Umbilical cord (tissue), 2 donors: ENCODE measurements around the gene GATAD2A. TPM values are rescaled to one million over a fixed set of nuclear protein-coding genes. Genes with fewer than 3 reads are reported as not detected.

Experiments used
- DNase-seq: peaks from one replicate; pipeline ENCODE4 v3.0.0-alpha.2; 2015; ENCODE audit warnings: low spot score
- total RNA-seq: library from RNA; depleted of rRNA; stranded (reverse); fragments of >200 nt; gene quantifications from one replicate; pipeline ENCODE4 v1.2.3, GENCODE V29; 2014; ENCODE audit warnings: low replicate concordance; ENCODE audit not compliant: insufficient read depth

The GATAD2A gene
- total RNA-seq, 1 donor from 2014 or later = 10.4 TPM

DNA sequence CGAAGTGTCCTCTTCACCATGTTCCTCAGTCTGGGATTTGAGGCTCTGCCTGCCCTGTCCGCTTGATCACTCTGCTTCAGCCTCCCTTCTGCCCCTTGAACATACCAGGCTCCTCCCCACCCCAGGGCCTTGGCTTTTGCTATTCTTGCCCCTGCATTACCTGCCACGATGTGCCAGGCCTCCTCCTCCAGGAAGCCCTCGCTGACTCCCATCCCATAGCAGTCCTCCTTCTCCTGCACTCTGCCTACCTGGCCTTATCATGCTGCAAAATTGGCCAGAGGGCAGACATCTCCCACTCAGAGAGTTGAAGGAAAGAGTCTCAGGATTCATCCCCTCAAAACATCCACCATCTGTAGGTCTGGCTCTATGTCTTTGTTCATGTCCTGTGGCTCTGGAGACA lies 125.4 kb downstream of the GATAD2A start:
- no peak for DNase-seq

DNA sequence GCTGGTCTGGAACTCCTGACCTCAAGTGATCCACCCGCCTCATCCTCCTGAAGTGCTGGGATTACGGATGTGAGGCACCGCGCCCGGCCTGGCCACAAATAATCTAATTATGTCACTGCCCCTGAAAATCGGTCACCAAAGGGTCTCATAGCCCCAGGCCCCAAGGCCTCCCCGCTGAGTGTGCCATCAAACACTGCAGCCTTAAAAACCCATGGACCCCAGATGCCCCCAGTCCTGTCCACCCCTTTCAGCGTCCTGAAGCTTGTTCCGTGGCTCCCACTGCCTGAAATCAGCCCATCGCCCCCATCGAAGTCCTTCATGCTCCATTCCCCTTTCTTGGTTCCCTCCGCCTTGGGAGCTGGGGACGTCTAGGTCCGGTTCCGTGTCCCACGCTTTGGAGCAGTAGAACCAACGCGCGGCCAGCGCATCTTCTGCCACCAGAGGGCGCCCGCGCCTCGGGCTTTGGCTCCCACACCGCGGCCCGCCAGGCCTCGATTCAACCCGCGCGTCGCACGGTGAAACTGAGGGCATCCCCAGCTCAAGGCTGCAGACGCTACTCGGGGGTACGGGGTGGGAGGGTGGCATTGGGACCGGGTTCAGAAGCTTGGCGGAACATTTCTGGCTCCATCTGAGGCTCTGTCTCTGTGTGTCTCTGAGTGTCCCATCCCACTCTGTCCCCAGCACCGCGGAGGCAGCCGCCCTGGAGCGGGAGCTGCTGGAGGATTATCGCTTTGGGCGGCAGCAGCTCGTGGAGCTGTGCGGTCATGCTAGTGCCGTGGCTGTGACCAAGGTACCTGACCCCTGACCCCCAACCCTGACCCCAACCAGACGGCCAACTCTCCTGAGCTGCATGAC lies 126.7 kb downstream of the GATAD2A start:
- DNase-seq = peak; percentile 66

DNA sequence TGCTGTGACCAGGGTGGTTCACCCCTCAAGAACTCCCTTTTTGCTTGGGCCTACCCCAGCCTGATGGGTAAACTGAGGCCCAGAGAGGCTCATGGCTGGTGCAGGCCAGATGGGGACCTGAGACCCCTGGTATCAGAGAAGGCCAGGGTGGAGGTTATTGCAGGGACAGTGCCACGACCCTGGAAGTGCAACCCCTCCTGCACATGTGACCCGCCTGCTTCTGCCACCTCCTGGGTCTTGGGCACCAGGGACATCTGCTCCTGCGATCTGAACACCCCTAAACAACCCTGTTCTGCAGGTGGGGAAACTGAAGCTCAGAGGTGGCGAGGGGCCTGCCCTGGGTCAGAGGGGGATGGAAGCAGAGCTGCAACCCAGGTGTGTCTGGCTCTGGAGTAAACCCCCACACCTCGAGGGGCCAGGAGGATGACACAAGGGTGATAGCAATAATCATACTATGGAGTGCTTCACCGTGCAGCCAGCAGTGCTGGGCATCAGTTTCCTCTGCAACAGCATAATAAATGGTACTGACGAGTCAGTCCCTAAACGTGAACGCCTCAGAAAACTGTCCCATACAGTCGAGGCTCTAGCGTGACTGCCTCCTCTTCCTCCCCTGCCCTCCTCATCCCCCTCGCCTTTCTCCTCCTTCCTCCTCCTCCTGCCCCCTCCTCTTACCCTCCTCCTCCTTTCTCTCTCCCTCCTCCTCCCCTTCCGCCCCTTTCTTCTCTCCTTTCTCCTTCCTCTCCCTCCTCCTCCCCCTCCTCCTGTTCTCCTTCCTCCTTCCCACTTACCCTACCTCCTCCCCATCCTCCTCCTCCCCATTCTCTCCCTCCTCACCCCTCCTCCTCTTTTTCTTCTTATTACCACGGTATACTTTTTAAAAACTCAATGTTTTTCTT lies 127.6 kb downstream of the GATAD2A start:
- DNase-seq = no peak

- no peak for DNase-seq
These were observed 128.4 kb downstream of the GATAD2A start for GRCh38 chr19:19533841-19534240.

- DNase-seq = no peak
These were observed 129.2 kb downstream of the GATAD2A start for GRCh38 chr19:19534556-19535265.

DNA sequence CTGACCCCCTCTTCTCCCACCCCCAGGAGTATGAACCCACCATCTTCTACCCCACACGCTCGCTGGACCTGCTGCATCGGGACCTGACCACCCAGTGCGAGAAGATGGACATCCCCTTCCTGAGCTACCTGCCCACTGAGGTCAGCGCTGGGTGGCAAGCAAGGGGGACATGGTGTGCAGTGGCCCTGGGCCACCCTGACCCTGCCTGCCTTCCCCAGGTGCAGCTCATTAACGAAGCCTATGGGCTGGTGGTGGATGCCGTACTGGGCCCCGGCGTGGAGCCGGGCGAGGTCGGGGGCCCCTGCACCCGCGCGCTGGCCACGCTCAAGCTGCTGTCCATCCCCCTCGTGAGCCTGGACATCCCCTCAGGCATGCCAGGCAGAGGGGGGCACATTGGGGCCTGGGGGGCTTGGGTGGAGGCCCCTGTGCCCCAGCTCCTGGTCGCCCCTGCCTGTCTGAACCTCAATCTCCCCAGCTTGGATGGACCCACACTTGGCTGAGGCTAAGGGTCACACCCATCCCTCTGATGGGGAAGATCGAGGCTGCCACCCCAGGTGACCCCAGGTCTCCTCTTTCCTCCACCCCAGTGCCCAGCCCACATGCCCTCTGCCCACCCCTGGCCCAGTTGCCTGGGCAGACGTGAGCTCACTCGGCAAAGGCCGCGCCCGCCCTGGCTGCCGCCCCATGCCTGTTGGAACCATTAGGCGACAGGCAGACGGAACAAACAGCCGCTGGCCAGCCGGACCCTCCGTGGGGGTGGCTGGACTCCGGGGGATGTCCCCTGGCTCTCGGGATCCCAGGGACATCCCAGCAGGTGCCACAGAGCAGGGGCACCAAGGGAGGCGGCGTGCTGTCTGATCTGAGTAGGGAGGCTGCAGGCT lies 130.1 kb downstream of the GATAD2A start:
- DNase-seq = no peak

DNA sequence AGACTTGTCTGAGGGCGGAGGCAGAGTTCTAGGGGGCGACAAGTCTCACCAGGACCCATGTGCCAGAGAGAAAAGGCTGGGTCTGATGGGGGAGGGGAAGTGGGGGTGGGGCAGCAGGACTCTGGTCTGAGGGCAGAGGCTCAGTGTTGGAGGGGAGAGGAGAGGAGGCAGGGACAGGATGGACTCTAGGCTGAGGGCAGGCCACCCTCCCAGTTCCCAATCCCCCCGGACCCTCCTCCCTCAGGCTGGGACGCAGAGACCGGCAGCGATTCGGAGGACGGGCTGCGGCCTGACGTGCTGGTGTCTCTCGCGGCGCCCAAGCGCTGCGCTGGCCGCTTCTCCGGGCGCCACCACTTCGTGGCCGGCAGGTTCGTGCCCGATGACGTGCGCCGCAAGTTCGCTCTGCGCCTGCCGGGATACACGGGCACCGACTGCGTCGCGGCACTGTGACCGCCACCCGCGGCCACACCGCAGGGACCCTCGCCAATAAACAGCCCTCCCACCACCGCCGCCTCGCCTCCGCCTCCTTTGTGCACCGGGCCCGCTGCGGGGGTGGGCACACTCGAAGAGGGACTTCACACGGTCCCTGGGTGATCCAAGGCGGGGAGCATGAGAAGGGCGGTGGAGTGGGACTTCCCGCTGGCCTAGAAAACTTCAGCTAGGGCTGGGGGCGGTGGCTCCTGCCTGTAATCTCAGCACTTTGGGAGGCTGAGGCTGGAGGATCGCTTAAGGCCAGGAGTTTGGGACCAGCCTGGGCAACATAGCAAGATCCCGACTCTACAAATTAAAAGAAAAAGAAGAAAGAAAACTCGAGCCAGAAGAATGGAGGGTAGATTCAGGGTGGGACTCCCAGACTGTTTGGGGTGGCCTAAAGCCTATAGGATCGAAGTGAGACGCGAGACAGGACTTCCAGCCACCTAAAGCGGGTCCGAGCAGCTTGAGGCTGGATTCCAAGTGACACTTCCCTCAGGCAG lies 131.9 kb downstream of the GATAD2A start:
- DNase-seq = no peak

DNA sequence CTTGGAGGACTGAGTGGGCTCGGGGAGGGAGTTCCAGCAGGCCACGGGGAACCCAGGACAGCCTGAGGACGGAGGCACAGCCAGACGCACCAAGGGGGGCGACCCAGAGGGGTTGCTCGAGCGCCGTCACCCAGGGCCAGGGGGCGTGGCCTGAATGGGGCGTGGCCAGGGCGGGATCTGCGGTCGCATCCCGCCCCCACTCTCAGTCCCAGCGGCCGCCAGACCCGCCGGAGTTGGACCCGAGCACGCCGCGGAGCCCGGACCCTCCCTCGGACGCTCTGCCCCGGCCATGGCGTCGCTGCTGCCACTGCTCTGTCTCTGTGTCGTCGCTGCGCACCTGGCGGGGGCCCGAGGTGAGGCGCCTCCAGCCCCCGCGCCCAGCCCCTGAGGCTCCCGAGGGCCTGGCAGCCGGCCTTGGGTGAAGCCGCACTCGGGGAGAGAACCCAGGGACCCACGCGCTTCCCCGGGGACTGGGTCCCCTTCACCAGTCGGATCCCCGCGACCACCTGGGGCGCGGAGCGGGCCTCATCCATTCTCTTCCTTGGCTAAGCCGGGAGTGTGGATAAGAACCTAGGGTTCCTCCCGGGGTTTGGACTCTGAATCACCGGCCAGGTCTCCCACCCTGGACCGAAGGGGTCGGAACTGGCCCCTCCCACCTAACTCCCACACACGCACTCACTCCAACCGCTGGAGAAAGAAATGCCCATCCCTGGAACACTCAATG lies 132.7 kb downstream of the GATAD2A start, which contains the start of gene CILP2:
Gene CILP2 (plus strand): TSS at position 205 of the 724 bp plus-strand sequence. CDS start 85 bp downstream, at position 290.
- DNase-seq = no peak

DNA sequence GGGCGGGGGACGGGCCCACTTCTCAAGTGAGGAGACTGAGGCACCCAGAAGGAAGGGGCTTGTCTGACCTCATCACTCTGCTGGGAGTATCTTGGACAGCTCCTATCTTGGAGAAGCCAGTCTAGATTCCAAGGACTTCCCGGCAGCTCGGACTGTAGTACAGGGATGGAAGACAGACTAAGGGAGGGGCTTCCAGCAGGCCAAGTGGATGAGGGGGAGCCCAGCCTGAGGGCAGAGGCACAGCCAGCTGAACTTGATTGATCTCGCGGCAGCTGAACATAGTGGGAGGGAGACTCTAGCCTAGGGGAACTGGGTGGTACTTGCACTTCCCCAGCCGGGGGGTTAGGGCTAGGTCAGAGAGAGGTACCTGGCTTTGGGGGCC lies 133.3 kb downstream of the GATAD2A start:
- DNase-seq = no peak

DNA sequence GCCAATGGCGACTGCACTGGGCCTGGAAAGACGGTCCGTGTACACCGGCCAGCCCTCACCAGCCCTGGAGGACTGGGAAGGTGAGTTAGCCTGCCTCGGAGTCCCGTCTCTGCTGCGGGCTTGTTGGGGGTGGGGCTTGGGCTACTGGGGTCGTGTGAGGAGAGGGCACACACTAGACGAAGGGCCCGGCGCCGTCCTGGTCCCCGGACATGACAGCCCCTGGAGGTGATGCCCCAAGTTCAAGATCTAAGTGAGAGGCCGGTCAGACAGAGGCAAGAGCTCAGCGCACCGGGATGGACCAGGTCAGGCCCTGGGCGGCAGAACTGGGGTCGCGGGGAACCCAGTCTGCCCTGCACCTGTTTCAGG lies 134.2 kb downstream of the GATAD2A start:
- DNase-seq = no peak

DNA sequence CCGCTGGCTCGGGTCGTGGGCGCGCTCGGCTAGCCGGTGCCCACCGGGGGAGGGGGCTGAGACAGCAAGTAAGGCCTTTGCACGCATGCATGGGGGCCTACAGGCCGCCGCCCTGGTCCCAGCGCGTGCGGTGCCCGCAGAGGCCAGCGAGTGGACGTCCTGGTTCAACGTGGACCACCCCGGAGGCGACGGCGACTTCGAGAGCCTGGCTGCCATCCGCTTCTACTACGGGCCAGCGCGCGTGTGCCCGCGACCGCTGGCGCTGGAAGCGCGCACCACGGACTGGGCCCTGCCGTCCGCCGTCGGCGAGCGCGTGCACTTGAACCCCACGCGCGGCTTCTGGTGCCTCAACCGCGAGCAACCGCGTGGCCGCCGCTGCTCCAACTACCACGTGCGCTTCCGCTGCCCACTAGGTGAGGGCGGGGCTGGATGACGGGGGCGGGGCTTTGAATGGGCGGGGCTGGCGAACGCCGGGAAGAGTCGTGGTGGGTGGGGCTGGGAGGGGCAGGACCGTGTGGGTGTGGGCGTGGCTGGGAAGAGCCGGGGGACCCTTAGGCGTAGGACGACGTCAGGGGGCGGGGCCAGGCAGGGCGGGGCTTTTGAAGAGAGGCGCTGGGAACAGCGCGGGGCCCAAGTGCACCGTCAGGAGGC lies 134.7 kb downstream of the GATAD2A start:
- peak; percentile 54 for DNase-seq

DNA sequence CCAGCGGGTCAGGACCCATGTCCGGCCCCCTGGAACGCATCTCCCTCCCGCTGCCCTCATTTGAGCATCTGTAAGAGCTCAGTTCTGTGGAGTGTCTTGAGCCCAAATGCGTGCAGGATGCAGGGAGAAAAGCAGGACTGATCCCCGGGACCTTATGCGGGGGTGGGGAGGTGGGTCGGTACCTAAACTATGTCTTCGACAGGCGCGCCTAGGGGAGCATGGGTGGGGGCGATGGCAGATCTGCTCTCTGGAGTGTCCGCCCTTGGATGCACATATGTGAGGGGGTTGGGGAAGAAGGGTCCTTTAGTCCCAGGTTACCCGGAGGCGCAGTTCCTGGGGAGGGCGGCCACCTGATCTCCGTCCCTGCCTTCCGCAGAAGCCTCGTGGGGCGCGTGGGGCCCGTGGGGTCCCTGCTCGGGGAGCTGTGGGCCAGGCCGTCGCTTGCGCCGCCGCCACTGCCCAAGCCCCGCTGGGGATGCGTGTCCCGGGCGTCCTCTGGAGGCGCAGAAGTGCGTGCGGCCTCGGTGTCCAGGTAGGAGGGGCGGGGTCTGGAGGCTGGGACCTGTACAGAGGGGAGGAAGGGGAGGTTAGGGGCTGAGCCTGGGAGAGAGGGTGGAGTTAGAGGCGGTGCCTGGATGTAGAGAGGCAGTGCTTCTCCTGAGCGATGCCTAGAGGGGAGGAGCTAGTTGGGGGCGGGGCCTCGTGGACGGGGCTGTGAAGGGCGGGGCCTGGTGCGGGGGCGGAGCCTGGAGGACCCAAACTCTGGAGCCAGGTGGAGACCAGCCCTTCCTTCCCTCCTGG lies 135.4 kb downstream of the GATAD2A start:
- no peak for DNase-seq

GRCh38 chr19:19541616-19542015 lies 136.1 kb downstream of the GATAD2A start:
- DNase-seq = no peak

DNA sequence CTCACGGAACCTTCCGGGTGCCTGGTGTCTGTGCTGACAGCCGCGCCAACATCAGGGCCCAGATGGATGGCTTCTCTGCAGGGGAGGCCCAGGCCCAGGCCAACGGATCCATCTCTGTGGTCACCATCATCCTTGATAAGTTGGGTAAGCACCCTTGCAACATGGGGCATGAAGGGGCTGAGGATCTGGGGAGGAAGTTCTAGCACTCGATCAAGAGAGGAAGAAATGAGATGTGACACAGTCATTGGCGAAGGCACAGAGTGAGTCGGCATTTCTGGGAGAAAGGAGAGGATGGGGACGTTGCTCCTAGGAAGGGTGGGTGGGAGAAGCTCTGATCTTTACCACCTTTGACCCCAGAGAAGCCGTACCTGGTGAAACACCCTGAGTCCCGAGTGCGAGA lies 137.0 kb downstream of the GATAD2A start:
- DNase-seq = no peak

DNA sequence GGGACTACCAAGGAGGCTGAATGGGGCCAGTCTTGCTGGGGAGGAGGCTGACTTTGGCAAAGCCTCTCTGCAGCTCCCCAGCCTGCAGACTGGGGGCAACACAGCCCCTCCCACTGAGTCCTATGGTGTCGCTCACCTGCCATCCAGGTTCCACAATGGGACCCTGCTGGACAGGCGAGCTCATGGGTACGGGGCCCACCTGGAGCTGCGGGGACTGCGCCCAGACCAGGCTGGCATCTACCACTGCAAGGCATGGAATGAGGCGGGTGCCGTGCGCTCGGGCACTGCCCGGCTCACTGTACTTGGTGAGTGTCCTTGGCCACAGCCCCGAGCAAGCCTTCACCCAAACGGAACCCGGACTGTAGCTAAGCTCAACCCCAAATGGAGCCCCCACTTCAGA lies 137.6 kb downstream of the GATAD2A start:
- DNase-seq = no peak

- no peak for DNase-seq
These were observed 138.2 kb downstream of the GATAD2A start for GRCh38 chr19:19543640-19544039.

- DNase-seq = no peak
These were observed 138.9 kb downstream of the GATAD2A start for GRCh38 chr19:19544257-19544953.
